ENCODE measurements around the gene PHYH.
A peak's percentile ranks its signal among the peaks of the same experiment; 100 is the strongest.
"Not testable (repeated sequence)": the region's sequence is repeated elsewhere in the genome, so short reads cannot be mapped to it uniquely, and the experiment has no call there.

PHYH gene

GRCh38 chr10:13271552-13272163 is 28.2 kb downstream of the PHYH start:
- peak; percentile 29 for DNase-seq (ENCODE audit: low read depth)

DNA sequence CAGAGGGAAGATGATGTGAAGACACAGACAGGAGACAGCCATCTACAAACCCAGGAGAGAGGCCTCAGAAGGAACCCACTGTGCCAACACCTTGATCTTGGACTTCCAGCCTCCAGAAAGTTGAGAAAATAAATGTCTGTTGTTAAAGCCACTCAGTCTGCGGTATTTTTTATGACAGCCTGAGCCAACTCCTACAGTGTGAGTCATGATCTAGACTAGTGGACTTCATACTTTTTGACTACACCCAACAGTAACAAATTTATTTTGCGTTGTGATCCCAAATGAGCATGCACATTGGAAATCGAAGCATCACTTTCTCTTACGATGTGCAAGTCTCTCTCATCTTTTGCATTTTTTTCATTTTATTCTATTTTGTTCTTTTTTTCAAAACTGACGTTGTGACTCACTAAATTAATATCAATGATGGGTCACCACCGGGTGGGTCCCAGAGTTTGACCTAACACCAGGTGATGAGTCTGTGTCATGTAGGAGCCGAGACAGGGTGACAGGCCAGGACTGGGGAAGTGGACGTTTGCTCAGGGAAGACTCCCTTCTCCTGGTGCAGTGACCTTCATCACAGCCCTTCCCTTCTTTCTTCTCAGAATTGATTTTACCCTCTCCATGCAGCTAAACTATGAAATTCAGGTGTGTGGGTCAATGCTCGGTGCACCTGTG is 28.9 kb downstream of the PHYH start:
- no peak for DNase-seq (ENCODE audit: low read depth)

- no peak for DNase-seq (ENCODE audit: low read depth)
Measured at GRCh38 chr10:13268841-13269240, 31.0 kb downstream of the PHYH start.

DNA sequence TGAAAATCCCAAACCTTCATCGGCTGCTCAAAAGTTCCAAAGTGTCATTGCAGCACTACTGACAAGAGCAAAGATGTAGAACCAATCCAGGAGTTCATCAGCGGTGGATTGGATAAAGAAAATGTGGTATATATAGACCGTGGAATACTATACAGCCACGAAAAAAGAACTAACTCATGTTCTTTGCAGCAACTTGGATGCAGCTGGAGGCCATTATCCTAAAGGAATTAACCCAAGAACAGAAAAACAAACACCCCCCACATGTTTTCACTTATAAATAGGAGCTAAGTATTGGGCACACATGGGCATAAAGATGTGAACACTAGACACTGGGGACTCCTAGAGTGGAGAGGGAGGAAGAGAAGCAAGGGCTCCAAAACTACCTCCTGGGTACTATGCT is 31.6 kb downstream of the PHYH start:
- no peak for DNase-seq (ENCODE audit: low read depth)

GRCh38 chr10:13263591-13263990 is 36.3 kb downstream of the PHYH start:
- no peak for DNase-seq (ENCODE audit: low read depth)

- no peak for DNase-seq (ENCODE audit: low read depth)
Measured at GRCh38 chr10:13262433-13262832, 37.4 kb downstream of the PHYH start.

DNA sequence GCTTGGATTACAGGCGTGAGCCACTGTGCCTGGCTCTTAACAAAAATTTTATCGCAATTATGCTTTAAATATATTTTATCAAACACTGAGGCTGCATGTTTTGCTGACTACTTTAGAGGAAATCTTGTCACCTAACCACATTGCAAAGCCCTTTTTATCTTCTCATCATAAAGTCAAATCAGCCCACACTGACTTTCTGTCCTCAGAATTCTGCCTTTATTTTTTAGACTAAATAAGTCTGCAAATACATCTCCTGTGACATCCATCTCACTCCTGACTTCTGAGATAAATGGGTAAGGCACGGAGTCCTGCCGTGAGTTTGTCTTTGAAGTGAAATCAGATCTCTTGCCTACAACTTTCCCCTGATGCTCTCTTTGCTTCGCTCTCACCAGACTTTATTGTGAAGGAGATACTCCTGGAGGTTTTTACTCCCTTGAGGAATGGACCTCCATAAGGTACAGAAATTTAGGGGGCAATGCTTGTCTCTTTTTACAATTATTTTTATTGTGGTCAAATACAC is 42.2 kb downstream of the PHYH start:
- no peak for DNase-seq (ENCODE audit: low read depth)

GRCh38 chr10:13256627-13257026 is 43.2 kb downstream of the PHYH start:
- DNase-seq (ENCODE audit: low read depth): no peak

DNA sequence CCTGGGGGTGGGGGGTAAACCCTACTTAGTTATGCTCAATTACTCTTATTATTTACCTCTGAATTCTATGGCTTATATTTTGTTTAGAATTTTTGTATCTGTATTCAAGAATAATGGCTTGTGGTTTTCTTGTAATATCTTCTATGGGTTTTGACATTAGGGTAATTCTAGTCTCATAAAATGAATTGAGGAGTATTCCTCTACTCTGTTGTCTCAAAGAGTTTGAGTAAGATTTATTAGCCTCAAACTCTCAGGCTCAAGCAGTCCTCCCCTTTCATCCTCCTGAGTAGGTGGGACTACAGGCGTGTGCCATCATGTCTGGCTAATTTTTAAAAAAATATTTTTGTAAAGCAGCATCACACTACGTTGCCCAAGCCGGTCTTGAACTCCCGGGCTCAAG is 46.1 kb downstream of the PHYH start:
- DNase-seq (ENCODE audit: low read depth): no peak

DNA sequence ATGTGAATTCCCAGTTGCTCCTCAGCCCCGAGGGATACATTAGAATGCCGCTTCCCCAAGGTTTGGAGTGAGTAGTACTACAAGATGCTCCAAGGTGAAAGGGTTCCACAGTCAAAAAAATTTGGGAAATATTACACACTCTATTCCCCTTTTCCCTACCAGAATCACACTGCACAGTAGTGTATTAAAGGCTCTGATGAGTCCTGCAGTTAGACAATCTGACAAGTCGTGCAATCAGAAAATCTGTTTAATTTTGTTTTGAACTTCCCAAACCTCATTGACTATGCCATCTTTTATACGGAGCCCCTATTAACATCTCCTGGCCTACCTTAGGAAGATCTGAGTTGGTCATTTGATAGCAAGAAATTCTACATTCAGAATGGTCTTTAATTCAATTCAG is 52.1 kb downstream of the PHYH start:
- no peak for DNase-seq (ENCODE audit: low read depth)

DNA sequence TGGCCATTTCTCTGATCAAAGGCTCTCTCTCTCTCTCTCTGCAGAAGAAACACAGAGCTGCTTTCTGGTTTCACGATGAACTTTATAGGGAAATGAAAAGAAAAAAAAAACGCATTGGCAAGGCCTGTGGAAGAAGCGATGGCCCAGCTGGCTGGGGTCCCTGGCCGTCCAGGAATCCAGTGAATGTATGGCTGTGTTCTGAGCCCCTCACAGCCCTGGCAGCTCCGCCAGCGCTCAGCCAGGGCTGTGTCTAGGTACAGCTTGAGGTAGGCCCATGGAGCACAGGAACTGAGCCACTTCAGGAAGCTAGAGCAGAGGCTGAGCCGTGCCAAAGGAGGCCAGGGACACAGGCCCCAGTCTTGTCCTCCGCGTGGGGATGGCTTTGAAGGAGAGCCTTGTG is 52.6 kb downstream of the PHYH start:
- no peak for DNase-seq (ENCODE audit: low read depth)

- not testable (repeated sequence) for DNase-seq (ENCODE audit: low read depth)
Measured at GRCh38 chr10:13242260-13242659, 57.6 kb downstream of the PHYH start.

DNA sequence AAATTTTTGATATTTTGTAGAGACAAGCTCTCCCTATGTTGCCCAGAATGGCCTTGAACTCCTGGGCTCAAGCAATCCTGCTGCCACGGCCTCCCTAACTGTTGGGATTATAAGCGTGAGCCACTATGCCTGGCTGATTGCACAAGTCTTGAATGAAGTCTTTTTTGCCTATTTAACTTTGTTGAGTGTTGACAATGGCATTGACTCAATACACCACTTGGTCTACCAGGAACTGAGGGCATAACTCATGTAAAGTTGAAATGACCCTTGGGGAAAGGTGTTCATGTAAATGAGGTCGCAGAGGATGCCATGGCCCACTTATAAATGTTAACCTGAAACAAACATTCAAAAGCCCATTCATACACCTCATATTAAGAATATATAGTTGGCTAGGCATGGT is 58.3 kb downstream of the PHYH start:
- no peak for DNase-seq (ENCODE audit: low read depth)

GRCh38 chr10:13239923-13240322 is 59.9 kb downstream of the PHYH start:
- no peak for DNase-seq (ENCODE audit: low read depth)

GRCh38 chr10:13238271-13239077 is 61.4 kb downstream of the PHYH start:
- no peak for DNase-seq (ENCODE audit: low read depth)

GRCh38 chr10:13236638-13237037 is 63.2 kb downstream of the PHYH start:
- DNase-seq (ENCODE audit: low read depth): no peak

DNA sequence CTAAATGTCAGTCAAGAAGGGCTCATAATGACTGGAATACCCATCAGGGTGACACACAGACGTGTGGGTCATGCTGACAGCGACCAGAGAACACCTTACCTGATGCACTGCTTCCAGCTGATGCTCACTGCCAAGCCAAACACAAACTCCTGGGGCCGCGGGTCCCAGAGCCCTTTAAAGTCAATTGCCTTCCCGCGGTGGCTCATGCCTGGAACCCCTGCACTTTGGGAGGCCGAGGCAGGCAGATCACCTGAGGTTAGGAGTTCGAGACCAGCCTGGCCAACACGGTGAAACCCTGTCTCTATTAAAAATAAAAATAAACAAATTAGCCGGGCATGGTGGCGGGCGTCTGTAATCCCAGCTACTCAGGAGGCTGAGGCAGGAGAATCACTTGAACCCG is 65.1 kb downstream of the PHYH start:
- not testable (repeated sequence) for DNase-seq (ENCODE audit: low read depth)

DNA sequence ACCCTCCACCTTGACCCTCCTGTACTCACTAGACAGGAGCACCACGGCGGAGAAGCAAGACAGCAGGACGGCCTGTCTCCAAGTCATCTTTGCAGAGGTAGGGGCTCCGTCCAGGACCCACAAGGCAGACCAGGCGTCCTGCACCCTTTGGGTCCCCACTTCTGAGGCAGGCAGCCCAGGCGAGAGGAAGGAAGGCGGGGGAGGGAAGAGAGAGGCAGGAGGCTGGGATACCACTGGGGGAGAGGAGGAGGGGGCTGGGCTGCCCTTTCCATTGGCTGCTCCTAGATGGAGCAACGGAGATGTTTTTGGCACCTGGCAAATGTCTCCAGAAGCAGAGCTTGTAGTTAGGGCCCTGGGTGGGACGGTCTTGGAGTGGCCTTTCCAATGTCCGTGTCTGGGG is 65.7 kb downstream of the PHYH start, which contains the start of gene UCMA:
UCMA (minus strand) TSS at position 203 of the 400 bp plus-strand sequence; CDS start at position 87, 116 bp downstream.
- no peak for DNase-seq (ENCODE audit: low read depth)

- no peak for DNase-seq (ENCODE audit: low read depth)
Measured at GRCh38 chr10:13233358-13233757, 66.5 kb downstream of the PHYH start.

- no peak for DNase-seq (ENCODE audit: low read depth)
Measured at GRCh38 chr10:13231808-13232207, 68.1 kb downstream of the PHYH start.

GRCh38 chr10:13231190-13231589 is 68.7 kb downstream of the PHYH start:
- DNase-seq (ENCODE audit: low read depth): no peak

All from stimulated activated CD8-positive, alpha-beta memory T cell treated with anti-CD3 and anti-CD28 coated beads, Interleukin-15, amount 100 ng/mL, for 1 hour (primary cell).